Sigmoid colon (tissue), 7 donors: Measurements from ENCODE around the gene ADH4. TPM values are rescaled to one million over a fixed set of nuclear protein-coding genes. Genes with fewer than 3 reads are reported as not detected.
"Not testable (repeated sequence)": the region's sequence is repeated elsewhere in the genome, so short reads cannot be mapped to it uniquely, and the experiment has no call there.

Source experiments
- DNase-seq: peaks from one replicate; pipeline ENCODE4 v3.0.0-alpha.2; 2019
- H3K27ac ChIP-seq, 4 donors: fragments of 200-600 bp; sonication (generic); one replicate each; pipeline ENCODE4 v1.5.1; 2016 to 2019; ENCODE audit warnings: mild to moderate bottlenecking in 1 of 4
- H3K27me3 ChIP-seq, 3 donors: fragments of 200-600 bp; sonication (generic); one replicate each; pipeline ENCODE4 v1.5.1; 2019; ENCODE audit warnings: mild to moderate bottlenecking in 1 of 3
- H3K36me3 ChIP-seq, 4 donors: fragments of 200-600 bp; sonication (generic); one replicate each; pipeline ENCODE4 v1.5.1; 2016 to 2019
- H3K4me1 ChIP-seq, 4 donors: fragments of 200-600 bp; sonication (generic); one replicate each; pipeline ENCODE4 v1.5.1; 2017 to 2019
- H3K4me3 ChIP-seq, 4 donors: fragments of 200-600 bp; sonication (generic); one replicate each; pipeline ENCODE4 v1.5.1; 2017 to 2019; ENCODE audit warnings: mild to moderate bottlenecking in 2 of 4, moderate library complexity in 1 of 4
- H3K9me3 ChIP-seq, 4 donors: fragments of 200-600 bp in 3 of 4; sonication (generic) in 3 of 4; one replicate each; pipeline versions ENCODE4 v1.5.1 to v1.6.1; 2013 to 2019
- EP300 ChIP-seq, 4 donors: sonication (generic); formaldehyde crosslinking; IDR thresholded peaks; one replicate each; pipeline ENCODE4 v1.6.1; 2017; ENCODE audit warnings: antibody characterized with exemption in 4 of 4
- POLR2A ChIP-seq, 2 donors: fragments of 450-650 bp; IDR thresholded peaks; one replicate each; pipeline ENCODE4 v1.6.1; 2016; ENCODE audit warnings: antibody characterized with exemption in 2 of 2, mild to moderate bottlenecking in 2 of 2, moderate library complexity in 2 of 2
- POLR2AphosphoS5 ChIP-seq, 4 donors: sonication (generic); formaldehyde crosslinking; IDR thresholded peaks; one replicate each; pipeline ENCODE4 v1.6.1; 2017; ENCODE audit warnings: antibody characterized with exemption in 4 of 4
- WGBS, 2 donors: extraction: QIAGEN DNeasy Blood & Tissue Kit; methylation state at CpG; one replicate each; pipeline ENCODE4 v1.1.7; 2013; 5-methylcytosine and 5-hydroxymethylcytosine counted together
- intact Hi-C: fragments of 100-400 bp; cut with DNase I; formaldehyde crosslinking; loops from one replicate; pipeline ENCODE4 v1.15.1; 2023
- polyA plus RNA-seq, 3 donors: library from polyadenylated mRNA; stranded (reverse); fragments of 200-250 nt; gene quantifications; one replicate each; pipeline ENCODE4 v1.2.3, GENCODE V29; 2013
- total RNA-seq, 4 donors: library from RNA; depleted of rRNA; stranded (reverse); fragments of >200 nt; gene quantifications; one replicate each; pipeline ENCODE4 v1.1.0, GENCODE V29; 2016
- TF ChIP-seq, protein P1 (sequence below), 4 experiments: fragments of 450-650 bp in 3 of 4; fragments of 200-600 bp in 1 of 4; IDR thresholded peaks; one replicate each; pipeline ENCODE4 v1.5.1; 2016 to 2019; ENCODE audit warnings: antibody characterized with exemption in 4 of 4, mild to moderate bottlenecking in 3 of 4, moderate library complexity in 2 of 4
- donor health status: healthy with polysubstance abuse.
- donor health status: Bipolar disorder and iron deficiency.
- donor health status: healthy.

ADH4 gene
- total and polyA plus RNA-seq, 7 donors, result 0.71 to 1.4 (median 1.1) TPM; not detected in 3

DNA sequence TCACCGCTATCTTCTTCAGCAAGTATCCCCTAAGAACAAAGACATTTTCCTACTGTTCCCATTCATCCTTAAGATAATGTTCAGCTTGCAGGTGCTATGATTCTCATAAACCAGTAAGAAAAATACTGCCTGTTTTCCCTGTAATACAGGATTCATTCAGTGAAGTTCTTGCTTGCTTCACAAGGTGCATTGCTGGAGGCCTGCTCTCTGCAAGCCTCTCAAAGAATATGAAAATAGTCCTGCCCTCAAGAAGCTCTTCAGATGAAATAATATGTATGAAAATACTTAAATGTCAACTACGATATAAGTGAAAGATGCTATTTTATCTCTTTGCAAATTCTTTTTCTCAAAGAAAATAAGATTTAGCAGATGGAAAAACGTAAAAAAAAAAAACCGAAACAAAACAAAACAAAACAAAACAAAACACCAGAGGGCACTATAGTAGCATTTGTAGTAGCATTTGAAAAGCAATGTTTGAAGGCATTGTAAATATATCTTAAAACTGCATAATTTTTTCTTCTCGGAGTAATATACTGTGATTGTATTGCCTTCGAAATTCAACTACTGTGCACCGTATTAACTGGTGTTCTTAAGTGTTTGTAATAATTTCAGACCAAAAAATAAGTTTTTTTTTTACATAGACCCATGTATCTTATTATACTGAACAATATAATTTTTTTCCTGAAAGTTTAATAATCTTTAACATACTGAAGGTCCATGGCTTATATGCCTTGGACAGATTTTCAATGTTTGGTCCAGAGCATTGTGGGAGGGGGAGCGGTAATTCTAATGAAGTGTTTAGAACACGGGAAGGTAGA lies 26.0 kb downstream of the ADH4 start:
- Histone ChIP-seq H3K27ac (no peak overlapping the region), H3K36me3 (no peaks in the 10 kb centered on the region), H3K4me1 (peaks cover 0 to 6% (median 2%) of the 10 kb centered on the region in 4 donors), H3K9me3 (no peaks in the 10 kb centered on the region), H3K4me3 (no peak overlapping the region), H3K27me3 (no peaks in the 10 kb centered on the region)
- WGBS, 2 donors, result 37 to 60% methylated on average over 9 of the region's 9 CpGs
- TF ChIP-seq POLR2A (IDR thresholded peaks at IDR 0.05) (no peak), POLR2AphosphoS5 (IDR thresholded peaks at IDR 0.05) (no peak), EP300 (IDR thresholded peaks at IDR 0.05) (no peak)
- TF ChIP-seq, protein P1, sequence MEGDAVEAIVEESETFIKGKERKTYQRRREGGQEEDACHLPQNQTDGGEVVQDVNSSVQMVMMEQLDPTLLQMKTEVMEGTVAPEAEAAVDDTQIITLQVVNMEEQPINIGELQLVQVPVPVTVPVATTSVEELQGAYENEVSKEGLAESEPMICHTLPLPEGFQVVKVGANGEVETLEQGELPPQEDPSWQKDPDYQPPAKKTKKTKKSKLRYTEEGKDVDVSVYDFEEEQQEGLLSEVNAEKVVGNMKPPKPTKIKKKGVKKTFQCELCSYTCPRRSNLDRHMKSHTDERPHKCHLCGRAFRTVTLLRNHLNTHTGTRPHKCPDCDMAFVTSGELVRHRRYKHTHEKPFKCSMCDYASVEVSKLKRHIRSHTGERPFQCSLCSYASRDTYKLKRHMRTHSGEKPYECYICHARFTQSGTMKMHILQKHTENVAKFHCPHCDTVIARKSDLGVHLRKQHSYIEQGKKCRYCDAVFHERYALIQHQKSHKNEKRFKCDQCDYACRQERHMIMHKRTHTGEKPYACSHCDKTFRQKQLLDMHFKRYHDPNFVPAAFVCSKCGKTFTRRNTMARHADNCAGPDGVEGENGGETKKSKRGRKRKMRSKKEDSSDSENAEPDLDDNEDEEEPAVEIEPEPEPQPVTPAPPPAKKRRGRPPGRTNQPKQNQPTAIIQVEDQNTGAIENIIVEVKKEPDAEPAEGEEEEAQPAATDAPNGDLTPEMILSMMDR (IDR thresholded peaks at IDR 0.05), result peak in 2 of 4 experiments; percentile 14 to 22
- DNase-seq, result no peak
- intact Hi-C loops, result loop anchor here (1.0 kb wide), 2 partner anchors 287 to 345 kb away; no protein-coding TSS in a partner anchor

DNA sequence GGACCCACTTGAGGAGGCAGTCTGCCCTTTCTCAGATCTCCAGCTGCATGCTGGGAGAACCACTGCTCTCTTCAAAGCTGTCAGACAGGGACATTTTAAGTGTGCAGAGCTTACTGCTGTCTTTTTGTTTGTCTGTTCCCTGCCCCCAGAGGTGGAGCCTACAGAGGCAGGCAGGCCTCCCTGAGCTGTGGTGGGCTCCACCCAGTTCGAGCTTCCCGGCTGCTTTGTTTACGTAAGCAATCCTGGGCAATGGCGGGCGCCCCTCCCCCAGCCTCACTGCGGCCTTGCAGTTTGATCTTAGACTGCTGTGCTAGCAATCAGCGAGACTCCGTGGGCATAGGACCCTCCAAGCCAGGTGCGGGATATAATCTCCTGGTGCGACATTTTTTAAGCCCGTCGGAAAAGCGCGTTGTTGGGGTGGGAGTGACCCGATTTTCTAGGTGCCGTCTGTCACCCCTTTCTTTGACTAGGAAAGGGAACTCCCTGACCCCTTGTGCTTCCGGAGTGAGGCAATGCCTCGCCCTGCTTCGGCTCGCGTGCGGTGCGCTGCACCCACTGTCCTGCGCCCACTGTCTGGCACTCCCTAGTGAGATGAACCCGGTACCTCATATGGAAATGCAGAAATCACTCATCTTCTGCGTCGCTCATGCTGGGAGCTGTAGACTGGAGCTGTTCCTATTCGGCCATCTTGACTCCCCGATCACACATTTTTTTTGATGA lies 26.8 kb downstream of the ADH4 start:
- H3K4me3 ChIP-seq, DNase-seq, intact Hi-C loops, H3K27ac ChIP-seq, H3K9me3 ChIP-seq, H3K4me1 ChIP-seq, H3K27me3 ChIP-seq, H3K36me3 ChIP-seq: not testable (repeated sequence)
- WGBS, 2 donors, result 89 to 91% methylated on average over 29 of the region's 29 CpGs

DNA sequence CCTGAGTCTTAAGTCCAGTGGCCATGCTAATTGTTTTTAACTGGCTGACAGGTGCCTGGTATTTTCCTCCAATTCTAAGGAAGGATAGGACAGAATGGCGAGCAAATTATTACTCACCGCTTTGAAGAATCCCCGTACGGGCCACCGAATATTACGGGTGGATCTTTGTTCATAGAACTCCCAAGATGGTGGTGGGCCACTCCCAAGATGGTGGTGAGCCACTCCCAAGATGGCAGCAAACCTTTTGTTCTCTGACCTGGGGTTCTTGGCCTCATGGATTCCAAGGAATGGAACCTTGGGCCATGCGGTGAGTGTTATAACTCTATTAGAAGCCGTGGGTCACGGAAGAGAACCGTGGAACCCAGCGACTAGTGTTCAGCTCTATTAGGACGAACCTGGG lies 34.8 kb downstream of the ADH4 start:
- H3K9me3 ChIP-seq, H3K27ac ChIP-seq, intact Hi-C loops, H3K4me1 ChIP-seq, DNase-seq, H3K36me3 ChIP-seq, H3K4me3 ChIP-seq, H3K27me3 ChIP-seq: not testable (repeated sequence)
- WGBS, 2 donors, result 94 to 97% methylated on average over 12 of the region's 12 CpGs

DNA sequence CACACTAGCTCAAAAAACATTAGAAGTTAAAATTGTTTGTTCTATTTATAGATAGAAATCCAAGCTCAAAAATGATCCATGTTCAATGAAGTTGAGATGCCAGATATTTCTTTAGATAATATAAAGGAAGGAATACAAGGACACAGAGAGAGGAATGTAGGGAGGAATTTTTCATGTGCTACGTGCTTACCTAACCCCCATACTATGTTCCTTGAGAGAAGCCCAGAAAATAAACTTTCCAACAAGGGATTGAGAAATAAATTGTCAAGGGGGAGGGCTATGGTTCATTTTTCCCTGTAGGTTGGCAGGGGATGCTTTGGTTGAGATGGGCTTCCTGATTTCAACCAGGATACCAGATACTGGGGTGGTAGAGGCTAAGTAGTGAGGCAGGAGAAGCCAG lies 39.9 kb downstream of the ADH4 start:
- no peak for DNase-seq
- 88 to 98% methylated on average over 1 of the region's 1 CpG for WGBS, 2 donors
- TF ChIP-seq POLR2A (IDR thresholded peaks at IDR 0.05) (no peak), POLR2AphosphoS5 (IDR thresholded peaks at IDR 0.05) (no peak), EP300 (IDR thresholded peaks at IDR 0.05) (no peak)
- TF ChIP-seq, protein P1 (IDR thresholded peaks at IDR 0.05), result no peak

DNA sequence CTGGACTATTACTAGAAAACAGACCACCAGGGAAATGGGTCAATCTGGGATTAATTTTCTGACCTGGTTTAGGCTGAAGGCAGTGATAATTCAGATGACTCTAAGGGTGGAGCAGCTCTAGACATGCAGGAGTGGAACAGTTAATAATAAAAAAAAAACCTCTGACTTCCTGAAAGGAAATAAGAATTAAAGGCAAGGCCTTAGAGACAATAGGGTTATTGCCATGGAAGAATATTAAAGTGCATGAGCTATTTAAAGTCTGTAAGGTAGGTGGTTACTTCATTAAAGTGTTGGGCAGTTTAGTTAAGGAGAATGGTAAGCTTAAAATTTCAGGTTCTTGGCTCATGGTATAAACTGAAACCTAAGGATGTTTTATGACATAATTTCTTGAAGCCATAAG lies 40.9 kb downstream of the ADH4 start:
- TF ChIP-seq, protein P1 (IDR thresholded peaks at IDR 0.05), result no peak
- TF ChIP-seq POLR2A (IDR thresholded peaks at IDR 0.05) (no peak), EP300 (IDR thresholded peaks at IDR 0.05) (no peak), POLR2AphosphoS5 (IDR thresholded peaks at IDR 0.05) (no peak)
- H3K27ac ChIP-seq, result no peak overlapping the region
- H3K4me1 ChIP-seq, result peaks cover 0 to 5% (median 0%) of the 10 kb centered on the region in 4 donors
- H3K27me3 ChIP-seq, result no peaks in the 10 kb centered on the region
- intact Hi-C loops, result no loop called here
- H3K36me3 ChIP-seq, result no peaks in the 10 kb centered on the region
- H3K4me3 ChIP-seq, result no peak overlapping the region
- no peak for DNase-seq
- H3K9me3 ChIP-seq, result no peaks in the 10 kb centered on the region

More for the DNA sequence above, 39.9 kb downstream of the ADH4 start:
- no peaks in the 10 kb centered on the region for H3K36me3 ChIP-seq
- no peak overlapping the region for H3K27ac ChIP-seq
- H3K27me3 ChIP-seq, result no peaks in the 10 kb centered on the region
- H3K4me3 ChIP-seq, result no peak overlapping the region
- no peaks in the 10 kb centered on the region for H3K9me3 ChIP-seq
- peaks cover 0 to 5% (median 0%) of the 10 kb centered on the region in 4 donors for H3K4me1 ChIP-seq
- intact Hi-C loops, result no loop called here
